RWPE2 (cell line): Measurements from ENCODE around the gene KRTAP10-6.

ENCODE experiments used
- ATAC-seq: fragments of 200-7000 bp; cut with Tn5 transposase; 3 replicates; pipeline ENCODE4 v1.9.1; 2021; ENCODE audit warnings: low read depth
- DNase-seq: peaks from one replicate; pipeline ENCODE4 v3.0.0-alpha.2; 2020; ENCODE audit warnings: low spot score
- H3K27ac ChIP-seq: fragments of 450-650 bp; 2 replicates; pipeline ENCODE4 v1.5.1; 2017; ENCODE audit warnings: mild to moderate bottlenecking; ENCODE audit not compliant: poor library complexity, severe bottlenecking
- H3K27me3 ChIP-seq: fragments of 250-450 bp; sonication (Bioruptor Pico); 2 replicates; pipeline ENCODE4 v1.5.1; 2021; ENCODE audit warnings: mild to moderate bottlenecking, moderate library complexity; ENCODE audit not compliant: insufficient read depth, poor library complexity, severe bottlenecking
- H3K36me3 ChIP-seq: fragments of 250-450 bp; sonication (Bioruptor Pico); 2 replicates; pipeline ENCODE4 v1.5.1; 2020; ENCODE audit warnings: low read depth, mild to moderate bottlenecking, moderate library complexity
- H3K4me1 ChIP-seq: fragments of 250-450 bp; sonication (Bioruptor Pico); 2 replicates; pipeline ENCODE4 v1.5.1; 2021; ENCODE audit warnings: mild to moderate bottlenecking, moderate library complexity; ENCODE audit not compliant: insufficient read depth, poor library complexity, severe bottlenecking
- H3K4me3 ChIP-seq: fragments of 250-450 bp; sonication (Bioruptor Pico); 2 replicates; pipeline ENCODE4 v1.5.1; 2021; ENCODE audit warnings: mild to moderate bottlenecking, moderate library complexity; ENCODE audit not compliant: severe bottlenecking
- H3K9me3 ChIP-seq: fragments of 250-450 bp; sonication (Bioruptor Pico); 2 replicates; pipeline ENCODE4 v1.5.1; 2021; ENCODE audit warnings: mild to moderate bottlenecking, moderate library complexity; ENCODE audit not compliant: severe bottlenecking
- CTCF ChIP-seq: fragments of 450-650 bp; IDR thresholded peaks from one replicate; pipeline ENCODE4 v1.5.1; 2017; ENCODE audit warnings: mild to moderate bottlenecking, moderate library complexity; ENCODE audit not compliant: poor library complexity, severe bottlenecking

Gene KRTAP10-6

GRCh38 chr21:44599264-44600029 lies 7.1 kb upstream of the KRTAP10-6 start:
- no peak for DNase-seq
- ATAC-seq = no peak
- no peaks in the 10 kb centered on the region for H3K36me3 ChIP-seq
- H3K4me1 ChIP-seq = no peaks in the 10 kb centered on the region
- no peak overlapping the region for H3K27ac ChIP-seq
- TF ChIP-seq CTCF = no peak
- H3K4me3 ChIP-seq = no peak overlapping the region
- H3K9me3 ChIP-seq = no peaks in the 10 kb centered on the region
- H3K27me3 ChIP-seq = peaks cover 4% of the 10 kb centered on the region

DNA sequence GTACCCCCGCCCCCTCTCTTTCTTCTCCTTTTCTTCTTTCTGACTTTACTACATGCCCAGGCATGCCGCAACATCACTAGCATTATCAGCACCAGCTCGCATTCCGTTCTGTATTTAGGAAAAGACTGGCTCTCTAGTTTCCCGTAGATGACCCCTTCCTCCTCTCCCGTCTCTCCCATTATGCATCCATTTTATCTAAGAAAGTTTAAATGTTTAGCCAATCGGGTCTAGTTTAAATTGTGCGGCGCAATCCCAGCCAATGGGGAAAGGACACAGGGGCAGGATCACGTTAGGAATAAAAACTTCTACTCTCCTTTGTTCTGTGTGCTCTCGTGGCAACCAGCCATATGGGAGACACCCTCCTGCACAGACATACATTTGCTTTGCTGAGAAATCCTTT lies 5.8 kb upstream of the KRTAP10-6 start:
- H3K4me3 ChIP-seq = no peak overlapping the region
- H3K4me1 ChIP-seq = no peaks in the 10 kb centered on the region
- H3K36me3 ChIP-seq = no peaks in the 10 kb centered on the region
- no peak for TF ChIP-seq CTCF
- H3K27ac ChIP-seq = no peak overlapping the region
- H3K9me3 ChIP-seq = no peaks in the 10 kb centered on the region
- no peak for ATAC-seq
- H3K27me3 ChIP-seq = no peaks in the 10 kb centered on the region
- DNase-seq = no peak

- TF ChIP-seq CTCF = no peak
- peak; percentile 38 for DNase-seq
- no peaks in the 10 kb centered on the region for H3K27me3 ChIP-seq
- H3K36me3 ChIP-seq = no peaks in the 10 kb centered on the region
- no peak overlapping the region for H3K4me3 ChIP-seq
- H3K27ac ChIP-seq = no peak overlapping the region
- no peaks in the 10 kb centered on the region for H3K4me1 ChIP-seq
- peak; percentile 84 for ATAC-seq
- no peaks in the 10 kb centered on the region for H3K9me3 ChIP-seq
These were observed 3.9 kb upstream of the KRTAP10-6 start for GRCh38 chr21:44596068-44596725.

- DNase-seq (no peak), ATAC-seq (no peak)
- H3K9me3 ChIP-seq = no peaks in the 10 kb centered on the region
- H3K27ac ChIP-seq = no peak overlapping the region
- H3K4me3 ChIP-seq = no peak overlapping the region
- no peaks in the 10 kb centered on the region for H3K36me3 ChIP-seq
- no peak for TF ChIP-seq CTCF
- no peaks in the 10 kb centered on the region for H3K4me1 ChIP-seq
- no peaks in the 10 kb centered on the region for H3K27me3 ChIP-seq
These were observed 3.2 kb upstream of the KRTAP10-6 start for GRCh38 chr21:44595524-44595923.

DNA sequence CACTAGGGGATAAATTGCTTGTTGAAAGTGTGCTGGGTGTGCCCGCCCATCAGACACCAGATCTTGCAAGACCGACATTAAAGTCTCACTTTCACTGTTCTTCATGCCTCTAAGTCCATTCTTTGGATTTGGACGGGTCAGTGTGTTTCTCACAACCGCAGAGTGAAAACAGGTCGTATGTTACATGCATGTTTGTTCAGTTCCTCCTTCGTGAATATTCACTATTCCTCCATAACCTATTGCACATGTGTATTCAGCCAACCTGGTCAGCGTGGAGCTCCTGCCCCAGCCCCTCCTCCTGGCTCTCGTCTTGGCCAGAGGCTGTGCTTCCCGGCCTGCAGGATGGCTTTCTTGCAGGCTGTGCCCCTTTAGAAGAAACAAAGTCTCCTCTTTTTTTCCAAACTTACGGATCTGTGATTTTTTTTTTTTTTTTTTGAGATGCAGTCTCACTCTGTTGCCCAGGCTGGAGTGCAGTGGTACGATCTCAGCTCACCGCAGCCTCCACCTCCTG lies 2.2 kb upstream of the KRTAP10-6 start:
- H3K27ac ChIP-seq = no peak overlapping the region
- no peaks in the 10 kb centered on the region for H3K9me3 ChIP-seq
- DNase-seq (no peak), ATAC-seq (no peak)
- H3K4me3 ChIP-seq = no peak overlapping the region
- H3K4me1 ChIP-seq = no peaks in the 10 kb centered on the region
- no peak for TF ChIP-seq CTCF
- H3K36me3 ChIP-seq = no peaks in the 10 kb centered on the region
- no peaks in the 10 kb centered on the region for H3K27me3 ChIP-seq
